CD4-positive, alpha-beta T cell (primary cell): ENCODE measurements around the gene CHRM5. TPM values are rescaled to one million over a fixed set of nuclear protein-coding genes. Genes with fewer than 3 reads are reported as not detected.
A peak's percentile ranks its signal among the peaks of the same experiment; 100 is the strongest.
"Not testable (repeated sequence)": the region's sequence is repeated elsewhere in the genome, so short reads cannot be mapped to it uniquely, and the experiment has no call there.

Source experiments
- ATAC-seq: fragments of 200-7000 bp; cut with Tn5 transposase; one replicate; pipeline ENCODE4 v1.10.0; 2022; ENCODE audit warnings: mild to moderate bottlenecking; ENCODE audit not compliant: poor library complexity
- CTCF ChIA-PET: fragments of 350-600 bp; sonication (Branson Sonifier 250); formaldehyde crosslinking; loops from one replicate; lab custom pipeline; 2021; ENCODE audit warnings: antibody characterized with exemption, inconsistent platforms; lab: Charles Lee
- POLR2A ChIA-PET: fragments of 350-600 bp; sonication (Branson Sonifier 250); formaldehyde crosslinking; loops from one replicate; lab custom pipeline; 2021; ENCODE audit warnings: antibody characterized with exemption, inconsistent platforms; lab: Charles Lee
- DNase-seq, 14 experiments: peaks; one replicate each; pipeline ENCODE4 v3.0.0-alpha.2; 2013 to 2020; ENCODE audit warnings: mixed read lengths in 2 of 14
- H3K27ac ChIP-seq, 2 donors: one replicate each; pipeline versions ENCODE4 v1.5.1 to v1.7.0; 2013; ENCODE audit warnings: low read length in 2 of 2, low read depth in 1 of 2, mild to moderate bottlenecking in 1 of 2
- H3K27me3 ChIP-seq, 2 experiments: 1 replicate in 1 of 2; 2 replicates in 1 of 2; pipeline versions ENCODE4 v1.6.1 to v1.7.0; 2013; ENCODE audit warnings: low read length in 2 of 2, control low read depth in 1 of 2, mild to moderate bottlenecking in 1 of 2, moderate library complexity in 1 of 2; ENCODE audit not compliant: insufficient read depth in 2 of 2, control insufficient read depth in 1 of 2
- H3K36me3 ChIP-seq: one replicate; pipeline ENCODE4 v1.6.1; 2013; ENCODE audit warnings: low read length, control low read depth; ENCODE audit not compliant: insufficient read depth
- H3K4me1 ChIP-seq: one replicate; pipeline ENCODE4 v1.6.1; 2013; ENCODE audit warnings: low read length, control low read depth; ENCODE audit not compliant: insufficient read depth
- H3K4me3 ChIP-seq: one replicate; pipeline ENCODE4 v1.5.1; 2013; ENCODE audit warnings: mild to moderate bottlenecking, low read length, moderate library complexity
- H3K9me3 ChIP-seq, 2 experiments: 1 replicate in 1 of 2; 2 replicates in 1 of 2; pipeline versions ENCODE4 v1.6.1 to v1.7.0; 2013; ENCODE audit warnings: low read length in 2 of 2, mild to moderate bottlenecking in 2 of 2, control low read depth in 1 of 2, moderate library complexity in 1 of 2; ENCODE audit not compliant: control insufficient read depth in 1 of 2, insufficient read depth in 1 of 2
- H3K27ac Mint-ChIP-seq: one replicate; pipeline ENCODE4 v1.8.0; 2020; ENCODE audit warnings: mixed read lengths
- H3K27me3 Mint-ChIP-seq: one replicate; pipeline ENCODE4 v1.8.0; 2021; ENCODE audit warnings: mixed read lengths
- H3K36me3 Mint-ChIP-seq: one replicate; pipeline ENCODE4 v1.8.0; 2021; ENCODE audit warnings: low read depth, mixed read lengths
- H3K4me1 Mint-ChIP-seq: one replicate; pipeline ENCODE4 v1.8.0; 2021; ENCODE audit warnings: low read depth, mixed read lengths
- H3K4me3 Mint-ChIP-seq: one replicate; pipeline ENCODE4 v1.8.0; 2020; ENCODE audit warnings: mild to moderate bottlenecking, mixed read lengths
- H3K9me3 Mint-ChIP-seq: one replicate; pipeline ENCODE4 v1.8.0; 2020; ENCODE audit warnings: mixed read lengths
- CTCF ChIP-seq: fragments of 200-600 bp; IDR thresholded peaks from one replicate; pipeline ENCODE4 v1.8.0; 2022; ENCODE audit warnings: antibody characterized with exemption, mild to moderate bottlenecking
- intact Hi-C, 2 experiments: fragments of 100-400 bp; cut with DNase I in 1 of 2; cut with micrococcal nuclease in 1 of 2; formaldehyde crosslinking; loops; one replicate each; pipeline versions ENCODE4 v1.15.1 to v1.9.0; 2023 to 2025; cut with DNase I, micrococcal nuclease
- total RNA-seq, 174 experiments: library from RNA in 2 of 174; stranded (reverse) in 2 of 174; gene quantifications; one replicate each; pipeline ENCODE4 v1.2.3 and lab custom pipeline; 2021 to 2026

The CHRM5 gene
- total RNA-seq, 2 experiments from 2014 or later: not detected

DNA sequence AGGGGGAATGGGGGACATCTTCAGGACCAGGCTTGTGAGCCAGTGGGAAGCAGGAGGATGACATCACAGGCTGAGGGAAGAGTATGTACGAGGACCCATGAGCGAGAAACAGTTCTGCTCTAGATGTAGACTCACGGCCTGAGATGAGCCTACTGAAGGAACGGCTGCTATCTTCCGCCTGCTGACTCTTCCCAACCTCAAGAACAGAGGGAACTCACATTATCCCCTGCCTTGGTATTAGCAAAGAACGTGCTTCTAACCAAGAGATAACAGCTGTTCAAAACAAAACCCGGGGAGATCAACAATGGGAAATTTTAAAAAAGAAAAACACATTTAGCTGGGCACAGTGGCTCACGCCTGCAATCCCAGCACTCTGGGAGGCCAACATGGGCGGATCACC lies 45.4 kb downstream of the CHRM5 start:
- no peaks in the 10 kb centered on the region for H3K9me3 Mint-ChIP-seq
- ATAC-seq (no peak), DNase-seq (no peak)
- Histone ChIP-seq H3K27me3 (no peaks in the 10 kb centered on the region), H3K36me3 (no peaks in the 10 kb centered on the region), H3K27ac (no peak overlapping the region), H3K4me3 (no peak overlapping the region), H3K4me1 (peaks cover 7% of the 10 kb centered on the region), H3K9me3 (no peaks in the 10 kb centered on the region)
- TF ChIP-seq CTCF: no peak
- no peak overlapping the region for H3K27ac Mint-ChIP-seq
- intact Hi-C loops: no loop called here
- peaks cover 15% of the 10 kb centered on the region for H3K4me1 Mint-ChIP-seq
- no peaks in the 10 kb centered on the region for H3K36me3 Mint-ChIP-seq
- CTCF ChIA-PET: no interaction called here
- no peak overlapping the region for H3K4me3 Mint-ChIP-seq
- H3K27me3 Mint-ChIP-seq: no peaks in the 10 kb centered on the region
- POLR2A ChIA-PET: no interaction called here

GRCh38 chr15:34014556-34014955 lies 46.3 kb downstream of the CHRM5 start:
- intact Hi-C loops: no loop called here
- Mint-ChIP-seq H3K27me3 (no peaks in the 10 kb centered on the region), H3K4me3 (no peak overlapping the region), H3K27ac (no peak overlapping the region), H3K9me3 (no peaks in the 10 kb centered on the region), H3K4me1 (peaks cover 15% of the 10 kb centered on the region), H3K36me3 (no peaks in the 10 kb centered on the region)
- CTCF ChIA-PET: interaction anchor here (1.3 kb wide), 1 partner anchor 10 kb away, joined by 3 read pairs; no protein-coding TSS in a partner anchor
- Histone ChIP-seq H3K4me1 (peaks cover 8% of the 10 kb centered on the region), H3K36me3 (no peaks in the 10 kb centered on the region), H3K9me3 (no peaks in the 10 kb centered on the region), H3K27ac (no peak overlapping the region), H3K4me3 (no peak overlapping the region), H3K27me3 (no peaks in the 10 kb centered on the region)
- TF ChIP-seq CTCF: no peak
- DNase-seq (no peak), ATAC-seq (no peak)
- POLR2A ChIA-PET: no interaction called here

- H3K4me1 Mint-ChIP-seq: peaks cover 15% of the 10 kb centered on the region
- H3K4me3 Mint-ChIP-seq: peak overlapping the region; percentile 5
- Histone ChIP-seq H3K27me3 (no peaks in the 10 kb centered on the region), H3K4me1 (peaks cover 8% of the 10 kb centered on the region), H3K4me3 (peak overlapping the region; percentile 19), H3K9me3 (no peaks in the 10 kb centered on the region), H3K36me3 (no peaks in the 10 kb centered on the region), H3K27ac (no peak overlapping the region)
- ATAC-seq (peak; percentile 60), DNase-seq (peak in 6 of 14 experiments; percentile 5 to 47 (median 29))
- no peak for TF ChIP-seq CTCF
- no peaks in the 10 kb centered on the region for H3K9me3 Mint-ChIP-seq
- intact Hi-C loops: no loop called here
- H3K36me3 Mint-ChIP-seq: no peaks in the 10 kb centered on the region
- ChIA-PET POLR2A (interaction anchor here (0.9 to 1.8 kb wide), 2 partner anchors 20 to 84 kb away, joined by 3 to 4 read pairs; partner anchors contain the start of genes EMC7 and PGBD4), CTCF (interaction anchor here (1.0 kb wide), 1 partner anchor 14 kb away, joined by 3 read pairs; no protein-coding TSS in a partner anchor)
- no peaks in the 10 kb centered on the region for H3K27me3 Mint-ChIP-seq
- H3K27ac Mint-ChIP-seq: no peak overlapping the region
These were observed 49.8 kb downstream of the CHRM5 start for GRCh38 chr15:34018021-34018645.

DNA sequence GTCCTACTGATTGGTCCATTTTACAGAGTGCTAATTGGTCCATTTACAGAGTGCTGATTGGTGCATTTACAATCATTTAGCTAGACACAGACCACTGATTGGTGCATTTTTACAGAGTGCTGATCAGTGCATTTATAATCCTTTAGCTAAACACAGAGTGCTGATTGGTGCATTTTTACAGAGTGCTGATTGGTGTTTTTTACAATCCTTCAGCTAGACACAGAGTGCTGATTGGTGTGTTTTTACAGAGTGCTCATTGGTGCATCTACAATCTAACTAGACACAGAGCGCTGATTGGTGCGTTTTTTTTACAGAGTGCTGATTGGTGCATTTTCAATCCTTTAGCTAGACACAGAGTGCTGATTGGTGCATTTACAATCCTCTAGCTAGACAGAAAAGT lies 50.4 kb downstream of the CHRM5 start:
- H3K27me3 Mint-ChIP-seq, H3K27ac ChIP-seq, H3K9me3 ChIP-seq, H3K27ac Mint-ChIP-seq, H3K36me3 Mint-ChIP-seq, H3K4me3 ChIP-seq, intact Hi-C loops, CTCF ChIA-PET, H3K9me3 Mint-ChIP-seq, DNase-seq, ATAC-seq, H3K4me1 ChIP-seq, H3K27me3 ChIP-seq, H3K36me3 ChIP-seq: not testable (repeated sequence)
- POLR2A ChIA-PET: interaction anchor here (0.9 to 1.8 kb wide), 2 partner anchors 19 to 83 kb away, joined by 3 to 4 read pairs; partner anchors contain the start of genes EMC7 and PGBD4
- Mint-ChIP-seq H3K4me1 (peaks cover 15% of the 10 kb centered on the region), H3K4me3 (peak overlapping the region; percentile 5)
